Measurements from ENCODE around the gene RHEB.

RHEB gene

GRCh38 chr7:151437866-151438516 lies 81.7 kb downstream of the RHEB start:
- Histone ChIP-seq H3K9me3 (no peaks in the 10 kb centered on the region), H3K4me1 (peaks cover 44% of the 10 kb centered on the region), H3K4me2 (no peak overlapping the region), H3K27me3 (peaks cover 23% of the 10 kb centered on the region), H4K20me1 (no peaks in the 10 kb centered on the region), H3K27ac (no peak overlapping the region), H3K4me3 (no peak overlapping the region), H3K9ac (no peak overlapping the region), H3K36me3 (no peaks in the 10 kb centered on the region)
- no peak for TF ChIP-seq Cebpa-rat (IDR thresholded peaks at IDR 0.05)

- Histone ChIP-seq H3K27me3 (peaks cover 23% of the 10 kb centered on the region), H3K27ac (no peak overlapping the region), H3K4me3 (no peak overlapping the region), H3K9ac (no peak overlapping the region), H3K4me1 (peaks cover 47% of the 10 kb centered on the region), H3K4me2 (no peak overlapping the region), H3K9me3 (no peaks in the 10 kb centered on the region), H4K20me1 (no peaks in the 10 kb centered on the region), H3K36me3 (no peaks in the 10 kb centered on the region)
- TF ChIP-seq Cebpa-rat (IDR thresholded peaks at IDR 0.05) = no peak
Measured at GRCh38 chr7:151437159-151437553, 82.5 kb downstream of the RHEB start.

- Histone ChIP-seq H3K4me2 (no peak overlapping the region), H3K27me3 (peaks cover 23% of the 10 kb centered on the region), H3K27ac (no peak overlapping the region)
Measured at GRCh38 chr7:151436446-151437158, 83.1 kb downstream of the RHEB start.

GRCh38 chr7:151435971-151436370 lies 83.7 kb downstream of the RHEB start:
- H3K9ac ChIP-seq = no peak overlapping the region
- H3K4me3 ChIP-seq = no peak overlapping the region
- peaks cover 23% of the 10 kb centered on the region for H3K27me3 ChIP-seq
- no peak overlapping the region for H3K27ac ChIP-seq
- no peak overlapping the region for H3K4me2 ChIP-seq
- H3K9me3 ChIP-seq = no peaks in the 10 kb centered on the region
- H4K20me1 ChIP-seq = no peaks in the 10 kb centered on the region
- peaks cover 35% of the 10 kb centered on the region for H3K4me1 ChIP-seq
- no peaks in the 10 kb centered on the region for H3K36me3 ChIP-seq
- TF ChIP-seq Cebpa-rat (IDR thresholded peaks at IDR 0.05) = no peak

More at GRCh38 chr7:151436446-151437158, 83.1 kb downstream of the RHEB start:
- Histone ChIP-seq H3K4me3 (no peak overlapping the region), H3K4me1 (peaks cover 42% of the 10 kb centered on the region), H3K9ac (no peak overlapping the region), H4K20me1 (no peaks in the 10 kb centered on the region), H3K36me3 (no peaks in the 10 kb centered on the region), H3K9me3 (no peaks in the 10 kb centered on the region)
- TF ChIP-seq Cebpa-rat (IDR thresholded peaks at IDR 0.05) = no peak

- no peak for TF ChIP-seq Cebpa-rat (IDR thresholded peaks at IDR 0.05)
- H3K9me3 ChIP-seq = no peaks in the 10 kb centered on the region
- H3K4me1 ChIP-seq = peaks cover 35% of the 10 kb centered on the region
- H3K36me3 ChIP-seq = no peaks in the 10 kb centered on the region
- H3K4me2 ChIP-seq = no peak overlapping the region
- no peak overlapping the region for H3K9ac ChIP-seq
- no peak overlapping the region for H3K4me3 ChIP-seq
- peaks cover 20% of the 10 kb centered on the region for H3K27me3 ChIP-seq
- no peak overlapping the region for H3K27ac ChIP-seq
- no peaks in the 10 kb centered on the region for H4K20me1 ChIP-seq
Measured at GRCh38 chr7:151435103-151435916, 84.4 kb downstream of the RHEB start.

GRCh38 chr7:151434549-151434948 lies 85.1 kb downstream of the RHEB start:
- no peak overlapping the region for H3K4me2 ChIP-seq
- H3K27ac ChIP-seq = no peak overlapping the region
- peaks cover 12% of the 10 kb centered on the region for H3K27me3 ChIP-seq
- no peaks in the 10 kb centered on the region for H3K9me3 ChIP-seq
- H3K36me3 ChIP-seq = no peaks in the 10 kb centered on the region
- no peak overlapping the region for H3K4me3 ChIP-seq
- H4K20me1 ChIP-seq = no peaks in the 10 kb centered on the region
- TF ChIP-seq Cebpa-rat (IDR thresholded peaks at IDR 0.05) = no peak
- H3K4me1 ChIP-seq = peaks cover 35% of the 10 kb centered on the region
- H3K9ac ChIP-seq = no peak overlapping the region

DNA sequence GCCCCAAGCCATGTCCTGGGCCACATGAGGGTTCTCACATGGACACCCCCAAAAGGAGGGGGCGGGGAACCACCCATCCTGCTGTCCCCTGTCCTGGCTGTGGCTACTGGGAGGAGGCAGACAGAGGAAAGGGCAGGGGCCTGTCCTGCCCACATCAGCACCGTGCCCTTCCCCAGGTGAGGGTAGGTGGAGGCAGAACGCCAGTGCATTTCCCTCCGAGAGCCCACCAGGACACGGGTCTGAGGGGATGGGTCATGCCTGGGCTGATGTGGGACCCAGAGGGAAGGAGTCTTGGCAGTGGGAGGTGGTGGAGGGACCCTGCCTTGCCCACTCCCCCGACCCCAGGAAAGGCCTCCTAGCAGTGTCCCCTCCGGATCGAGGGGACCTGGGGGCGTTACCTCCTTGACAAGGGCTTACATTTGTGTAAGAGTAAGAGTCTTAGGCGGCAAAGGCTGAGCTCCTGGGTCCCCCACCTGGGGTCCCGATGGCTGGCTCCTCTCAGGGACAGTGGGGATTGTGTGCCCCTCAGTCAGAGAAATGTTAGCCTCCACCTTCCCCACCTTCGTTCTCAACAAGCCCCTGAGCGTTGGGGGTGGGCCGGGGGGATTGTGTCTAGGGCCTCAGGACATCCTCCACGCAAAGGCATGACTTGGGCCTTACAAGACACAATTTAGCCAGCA lies 85.8 kb downstream of the RHEB start:
- no peaks in the 10 kb centered on the region for H3K9me3 ChIP-seq
- H3K27me3 ChIP-seq = peaks cover 5% of the 10 kb centered on the region; the same call in 1 of the 2 replicates
- no peak overlapping the region for H3K9ac ChIP-seq
- no peaks in the 10 kb centered on the region for H3K36me3 ChIP-seq
- peak overlapping the region; percentile 75; the same call in 1 of the 2 replicates for H3K4me2 ChIP-seq
- TF ChIP-seq Cebpa-rat (IDR thresholded peaks at IDR 0.05) = no peak
- H3K27ac ChIP-seq = peak overlapping the region; percentile 58
- H4K20me1 ChIP-seq = no peaks in the 10 kb centered on the region
- peaks cover 37% of the 10 kb centered on the region for H3K4me1 ChIP-seq
- H3K4me3 ChIP-seq = no peak overlapping the region

DNA sequence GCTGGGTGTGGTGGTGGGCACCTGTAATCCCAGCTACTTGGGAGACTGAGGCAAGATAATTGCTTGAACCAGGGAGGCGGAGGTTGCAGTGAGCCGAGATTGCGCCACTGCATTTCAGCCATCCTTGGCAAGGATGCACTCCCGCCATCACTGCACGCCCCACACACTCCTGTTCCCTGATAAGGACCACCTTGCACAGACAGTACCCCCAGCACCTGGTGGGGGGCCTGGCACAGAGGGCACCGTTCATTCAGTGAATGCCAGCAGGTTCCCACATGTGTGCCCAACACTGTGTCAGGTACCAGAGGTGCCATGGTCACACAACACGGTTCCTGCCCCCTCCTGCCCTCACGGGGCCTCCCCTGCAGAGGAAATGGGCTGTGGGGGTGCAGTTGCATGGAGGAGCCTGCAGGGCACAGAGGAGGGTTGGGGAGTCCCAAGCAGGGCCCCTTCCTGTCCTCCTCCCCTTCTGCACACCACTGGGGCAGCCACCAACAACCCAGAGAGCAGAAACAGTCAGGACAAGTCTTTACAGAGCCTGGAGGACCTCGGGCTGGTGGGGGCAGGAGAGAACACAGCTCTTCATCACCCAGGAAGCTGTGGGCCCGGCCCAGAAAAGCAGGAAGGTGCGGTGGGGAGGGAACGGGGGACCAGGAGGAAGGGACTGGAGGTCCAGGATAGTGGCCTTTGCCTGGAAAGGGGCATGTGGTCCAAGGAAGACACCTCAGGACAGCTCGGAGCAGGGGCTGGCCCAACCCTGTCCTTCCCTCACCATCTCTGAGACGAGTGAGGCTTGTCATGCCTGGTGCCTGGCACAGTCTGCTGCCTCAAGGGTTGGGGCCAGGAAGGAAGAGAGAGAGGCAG lies 86.8 kb downstream of the RHEB start:
- Histone ChIP-seq H3K4me2 (peak overlapping the region; percentile 75), H3K36me3 (no peaks in the 10 kb centered on the region), H3K4me3 (no peak overlapping the region), H4K20me1 (no peaks in the 10 kb centered on the region), H3K4me1 (peaks cover 47% of the 10 kb centered on the region), H3K9me3 (no peaks in the 10 kb centered on the region), H3K27ac (peak overlapping the region; percentile 58), H3K9ac (0 out of 2 replicates have a peak overlapping the region, but pooled peaks have one; percentile 29), H3K27me3 (no peaks in the 10 kb centered on the region)
- no peak for TF ChIP-seq Cebpa-rat (IDR thresholded peaks at IDR 0.05)

Data from BLaER1 (cell line).